ENCODE measurements around the gene ABCC8. TPM values are rescaled to one million over a fixed set of nuclear protein-coding genes. Genes with fewer than 3 reads are reported as not detected.

The ABCC8 gene
- total and polyA plus RNA-seq, 9 donors, result 0.38 to 1.8 (median 0.71) TPM; not detected in 2

DNA sequence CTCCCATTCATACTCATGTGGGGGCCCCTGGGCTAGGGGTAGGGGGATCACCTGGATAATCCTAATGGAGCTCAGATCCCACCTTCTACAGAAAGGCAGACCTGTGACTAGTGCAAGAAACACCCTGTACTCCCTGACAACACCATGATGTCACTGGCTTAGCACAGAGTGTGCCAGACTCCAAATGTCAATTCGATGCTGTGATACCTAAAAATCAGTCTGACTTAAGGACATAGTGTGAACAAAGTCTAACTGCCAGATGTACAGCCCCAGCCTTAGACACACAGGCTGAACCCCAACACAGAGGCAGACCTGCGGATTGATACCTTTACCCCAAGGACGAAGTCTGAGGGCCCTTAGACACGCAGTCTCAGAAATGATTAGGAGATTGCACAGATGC is 8.5 kb downstream of the ABCC8 start:
- Histone ChIP-seq H3K27me3 (no peaks in the 10 kb centered on the region), H3K27ac (no peak overlapping the region)
- 79 to 83% (median 81%) methylated on average over 4 of the region's 4 CpGs for WGBS, 3 donors

DNA sequence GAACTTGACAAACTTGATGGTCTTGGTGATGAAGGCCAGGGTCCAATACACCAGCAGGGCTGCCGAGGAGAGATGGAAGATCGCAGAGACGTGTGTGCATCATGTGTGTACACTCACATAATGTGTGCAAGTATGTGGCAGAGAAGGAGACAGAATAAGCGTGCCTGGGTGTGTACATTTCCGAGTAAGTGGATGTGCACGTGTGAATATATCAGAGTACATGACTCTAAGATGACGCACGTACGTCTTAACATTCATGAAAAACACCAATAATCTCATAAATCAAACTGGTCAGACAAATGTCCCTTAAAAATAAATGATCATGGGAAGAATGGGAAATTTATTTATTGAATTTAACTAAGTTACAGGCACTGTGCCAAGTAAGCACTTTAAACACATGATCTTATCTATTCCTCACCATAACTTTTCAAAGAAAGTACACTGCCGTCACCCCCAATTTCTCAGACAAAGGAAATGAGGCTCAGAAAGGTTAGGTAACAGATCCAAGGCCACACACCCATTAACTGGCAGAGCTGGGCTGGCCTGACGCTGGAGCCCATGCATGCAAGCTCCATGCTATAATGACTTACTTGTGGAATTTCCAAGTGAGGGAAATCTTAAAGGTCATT is 13.0 kb downstream of the ABCC8 start:
- Histone ChIP-seq H3K4me1 (ENCODE audit: insufficient read depth) (no peaks in the 10 kb centered on the region), H3K9me3 (no peaks in the 10 kb centered on the region), H3K27me3 (no peaks in the 10 kb centered on the region), H3K4me3 (no peak overlapping the region), H3K27ac (no peak overlapping the region), H3K36me3 (no peaks in the 10 kb centered on the region)
- intact Hi-C loops (cut with DNase I), result no loop called here
- 70 to 78% (median 75%) methylated on average over 11 of the region's 11 CpGs for WGBS, 3 donors
- TF ChIP-seq POLR2A (IDR thresholded peaks at IDR 0.05) (no peak), EP300 (IDR thresholded peaks at IDR 0.05) (no peak)
- TF ChIP-seq, protein P1, sequence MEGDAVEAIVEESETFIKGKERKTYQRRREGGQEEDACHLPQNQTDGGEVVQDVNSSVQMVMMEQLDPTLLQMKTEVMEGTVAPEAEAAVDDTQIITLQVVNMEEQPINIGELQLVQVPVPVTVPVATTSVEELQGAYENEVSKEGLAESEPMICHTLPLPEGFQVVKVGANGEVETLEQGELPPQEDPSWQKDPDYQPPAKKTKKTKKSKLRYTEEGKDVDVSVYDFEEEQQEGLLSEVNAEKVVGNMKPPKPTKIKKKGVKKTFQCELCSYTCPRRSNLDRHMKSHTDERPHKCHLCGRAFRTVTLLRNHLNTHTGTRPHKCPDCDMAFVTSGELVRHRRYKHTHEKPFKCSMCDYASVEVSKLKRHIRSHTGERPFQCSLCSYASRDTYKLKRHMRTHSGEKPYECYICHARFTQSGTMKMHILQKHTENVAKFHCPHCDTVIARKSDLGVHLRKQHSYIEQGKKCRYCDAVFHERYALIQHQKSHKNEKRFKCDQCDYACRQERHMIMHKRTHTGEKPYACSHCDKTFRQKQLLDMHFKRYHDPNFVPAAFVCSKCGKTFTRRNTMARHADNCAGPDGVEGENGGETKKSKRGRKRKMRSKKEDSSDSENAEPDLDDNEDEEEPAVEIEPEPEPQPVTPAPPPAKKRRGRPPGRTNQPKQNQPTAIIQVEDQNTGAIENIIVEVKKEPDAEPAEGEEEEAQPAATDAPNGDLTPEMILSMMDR (IDR thresholded peaks at IDR 0.05), result no peak
- no peak for DNase-seq

More for the DNA sequence above, 8.5 kb downstream of the ABCC8 start:
- no peak for DNase-seq
- no peak for TF ChIP-seq POLR2A (IDR thresholded peaks at IDR 0.05)
- TF ChIP-seq, protein P1 (IDR thresholded peaks at IDR 0.05), result no peak
- TF ChIP-seq EP300 (IDR thresholded peaks at IDR 0.05), result no peak
- intact Hi-C loops (cut with DNase I), result no loop called here
- no peaks in the 10 kb centered on the region for H3K36me3 ChIP-seq
- no peaks in the 10 kb centered on the region for H3K9me3 ChIP-seq
- no peak overlapping the region for H3K4me3 ChIP-seq
- H3K4me1 ChIP-seq (ENCODE audit: insufficient read depth), result no peaks in the 10 kb centered on the region

- H3K4me3 ChIP-seq, result no peak overlapping the region
- H3K27ac ChIP-seq, result no peak overlapping the region
- no peak for TF ChIP-seq EP300 (IDR thresholded peaks at IDR 0.05)
- TF ChIP-seq POLR2A (IDR thresholded peaks at IDR 0.05), result no peak
- TF ChIP-seq, protein P1 (IDR thresholded peaks at IDR 0.05), result no peak
- WGBS, 3 donors, result 57 to 74% (median 61%) methylated on average over 13 of the region's 13 CpGs
- no peaks in the 10 kb centered on the region for H3K36me3 ChIP-seq
- H3K27me3 ChIP-seq, result no peaks in the 10 kb centered on the region
- no peak for DNase-seq
- H3K4me1 ChIP-seq (ENCODE audit: insufficient read depth), result no peaks in the 10 kb centered on the region
- H3K9me3 ChIP-seq, result no peaks in the 10 kb centered on the region
- intact Hi-C loops (cut with DNase I), result no loop called here
Observed at GRCh38 chr11:17462940-17463339, 13.7 kb downstream of the ABCC8 start.

DNA sequence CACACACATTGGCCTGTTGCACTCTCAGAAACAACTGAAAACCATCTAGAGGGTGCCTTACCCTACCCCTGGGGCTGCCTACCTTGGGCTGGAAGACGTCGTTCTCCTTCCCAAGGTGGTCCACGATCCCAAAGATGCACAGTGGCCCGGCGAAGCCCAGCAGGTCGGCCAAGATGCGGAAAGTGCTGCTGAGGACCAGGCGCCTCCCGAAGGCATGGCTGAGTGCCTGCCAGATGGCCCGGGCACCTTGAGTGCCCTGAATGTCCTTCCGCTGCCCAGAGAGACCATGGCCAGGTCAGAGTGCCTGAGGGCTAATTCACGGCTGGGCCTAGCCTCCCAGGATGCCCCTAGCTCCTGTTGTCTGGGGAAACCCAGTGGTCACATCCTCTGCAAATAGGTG is 16.2 kb downstream of the ABCC8 start:
- H3K4me1 ChIP-seq (ENCODE audit: insufficient read depth), result no peaks in the 10 kb centered on the region
- H3K27ac ChIP-seq, result no peak overlapping the region
- no peaks in the 10 kb centered on the region for H3K27me3 ChIP-seq
- no peaks in the 10 kb centered on the region for H3K9me3 ChIP-seq
- 91 to 94% (median 93%) methylated on average over 12 of the region's 12 CpGs for WGBS, 3 donors
- no peaks in the 10 kb centered on the region for H3K36me3 ChIP-seq
- intact Hi-C loops (cut with DNase I), result no loop called here
- TF ChIP-seq POLR2A (IDR thresholded peaks at IDR 0.05) (no peak), EP300 (IDR thresholded peaks at IDR 0.05) (no peak)
- H3K4me3 ChIP-seq, result no peak overlapping the region
- no peak for DNase-seq

- TF ChIP-seq, protein P1 (IDR thresholded peaks at IDR 0.05), result no peak
- TF ChIP-seq EP300 (IDR thresholded peaks at IDR 0.05) (no peak), POLR2A (IDR thresholded peaks at IDR 0.05) (no peak)
- no peaks in the 10 kb centered on the region for H3K27me3 ChIP-seq
- no peaks in the 10 kb centered on the region for H3K9me3 ChIP-seq
- no peak overlapping the region for H3K4me3 ChIP-seq
- no peaks in the 10 kb centered on the region for H3K4me1 ChIP-seq (ENCODE audit: insufficient read depth)
- intact Hi-C loops (cut with DNase I), result no loop called here
- H3K27ac ChIP-seq, result no peak overlapping the region
- WGBS, 3 donors, result 30 to 39% (median 31%) methylated on average over 9 of the region's 9 CpGs
- no peak for DNase-seq
- H3K36me3 ChIP-seq, result no peaks in the 10 kb centered on the region
Observed at GRCh38 chr11:17459236-17459896, 17.3 kb downstream of the ABCC8 start.

All from ovary (tissue), 9 donors.